DMS53 treated with DMSO at 0.1 percent for 48 hours (cell line): ENCODE measurements around the gene TMEM150B.
A peak's percentile ranks its signal among the peaks of the same experiment; 100 is the strongest.

Source experiments
- DNase-seq: peaks from one replicate; lab custom pipeline; 2025; ENCODE audit not compliant: unreplicated experiment; lab: John Stamatoyannopoulos, UW

Gene TMEM150B

GRCh38 chr19:55355213-55355821, 30.2 kb upstream of the TMEM150B start:
- no peak for DNase-seq

- no peak for DNase-seq
Measured at GRCh38 chr19:55354698-55355212, 29.6 kb upstream of the TMEM150B start, which contains the start of gene COX6B2. TSS of gene COX6B2 (minus strand) at chr19:55354719. CDS start at chr19:55354521, 198 bp downstream.

DNA sequence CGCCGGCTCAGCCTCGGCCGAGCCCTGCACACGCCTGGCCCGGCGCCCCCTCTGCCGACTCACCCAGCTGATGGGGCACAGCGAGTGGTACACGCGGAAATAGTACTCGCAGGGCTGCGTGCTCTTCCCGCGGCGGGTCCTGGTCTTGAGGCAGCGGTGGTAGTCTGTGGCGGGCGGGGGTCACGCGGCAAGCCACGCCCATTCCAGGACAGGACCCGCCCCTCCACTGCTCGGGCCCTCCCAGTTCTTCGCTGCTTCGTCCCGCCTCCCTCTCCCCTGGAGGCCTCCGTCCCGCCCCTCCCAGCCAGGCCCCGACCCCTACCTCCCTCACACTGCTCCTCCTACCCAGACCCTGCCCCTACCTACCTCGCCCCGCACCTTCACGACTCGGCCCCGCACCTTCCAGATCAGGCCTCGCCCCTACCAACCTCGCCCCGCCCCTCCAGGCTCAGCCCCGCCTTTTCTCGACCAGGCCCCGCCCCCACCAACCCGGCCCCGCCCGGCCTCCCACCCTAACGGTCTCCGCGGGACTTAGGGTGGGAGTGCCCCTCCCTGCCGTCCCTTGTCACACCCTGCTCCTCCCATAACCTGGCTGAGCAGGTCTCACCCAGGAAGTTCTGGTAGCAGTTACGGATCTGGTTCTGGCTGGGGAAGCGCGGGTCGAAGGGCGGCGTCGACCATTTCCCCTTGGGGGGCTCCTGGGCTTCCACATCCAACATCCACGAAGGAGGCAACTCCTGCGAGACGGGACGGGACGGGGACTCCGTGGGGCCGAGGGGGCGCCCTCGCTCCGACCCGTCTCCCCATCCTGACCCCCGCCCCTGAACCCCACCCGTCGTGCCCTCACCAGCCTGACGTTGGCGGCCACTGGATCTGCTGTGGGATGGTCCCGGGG, 28.9 kb upstream of the TMEM150B start:
- no peak for DNase-seq

- no peak for DNase-seq
Measured at GRCh38 chr19:55353356-55353802, 28.2 kb upstream of the TMEM150B start.

GRCh38 chr19:55352549-55353145, 27.5 kb upstream of the TMEM150B start:
- no peak for DNase-seq

DNA sequence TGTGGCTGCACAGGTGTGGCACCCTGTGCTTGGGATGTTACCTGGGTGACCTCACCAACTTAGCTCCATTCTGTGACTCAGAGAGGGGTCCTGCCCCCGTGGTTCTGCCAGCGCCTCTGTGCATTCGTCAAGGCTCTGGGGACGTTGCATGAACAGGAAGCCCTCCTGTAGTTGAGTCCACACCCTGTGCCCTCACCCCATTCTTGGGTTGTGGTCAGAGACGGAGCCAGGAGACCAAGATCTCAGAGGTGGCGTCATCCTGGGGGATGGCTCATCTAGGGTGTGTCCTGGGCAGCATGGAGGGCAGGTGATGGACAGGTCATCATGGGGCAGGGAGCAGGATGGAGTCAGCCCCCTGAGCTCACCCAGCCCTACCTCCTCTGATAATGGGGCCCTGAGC, 26.9 kb upstream of the TMEM150B start:
- no peak for DNase-seq

GRCh38 chr19:55350620-55351315, 25.6 kb upstream of the TMEM150B start:
- DNase-seq, result no peak

GRCh38 chr19:55348317-55349034, 23.3 kb upstream of the TMEM150B start:
- no peak for DNase-seq

DNA sequence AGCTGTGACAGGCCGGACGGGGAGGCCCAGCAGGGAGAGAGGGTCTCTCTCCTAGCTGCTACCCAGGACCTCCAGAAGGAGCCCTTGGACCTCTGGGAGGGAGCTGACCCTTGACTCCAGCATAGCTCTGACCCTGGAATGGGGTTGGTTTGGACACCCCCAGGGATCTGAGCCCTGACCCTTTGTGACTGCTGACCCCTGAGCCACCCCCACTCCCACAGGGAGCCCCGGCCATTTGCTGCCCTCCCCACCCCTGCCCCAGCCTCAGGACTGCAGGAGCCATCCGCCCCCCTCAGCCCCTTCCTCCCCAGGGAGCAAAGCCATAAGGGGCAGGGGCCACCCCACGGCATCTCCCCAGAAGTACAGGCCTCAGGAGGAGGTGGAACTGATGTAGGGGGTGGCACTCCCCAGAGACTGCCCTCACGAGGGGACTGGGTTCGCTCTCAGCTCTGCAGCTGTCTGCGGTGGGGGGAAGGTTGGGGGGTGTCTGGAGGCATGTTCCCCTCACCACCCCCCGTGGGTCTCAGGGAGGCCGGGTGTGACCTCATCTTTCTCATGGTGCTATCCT, 22.4 kb upstream of the TMEM150B start:
- no peak for DNase-seq

- no peak for DNase-seq
Measured at GRCh38 chr19:55346725-55347441, 21.7 kb upstream of the TMEM150B start.

- no peak for DNase-seq
Measured at GRCh38 chr19:55345818-55346724, 20.9 kb upstream of the TMEM150B start.

DNA sequence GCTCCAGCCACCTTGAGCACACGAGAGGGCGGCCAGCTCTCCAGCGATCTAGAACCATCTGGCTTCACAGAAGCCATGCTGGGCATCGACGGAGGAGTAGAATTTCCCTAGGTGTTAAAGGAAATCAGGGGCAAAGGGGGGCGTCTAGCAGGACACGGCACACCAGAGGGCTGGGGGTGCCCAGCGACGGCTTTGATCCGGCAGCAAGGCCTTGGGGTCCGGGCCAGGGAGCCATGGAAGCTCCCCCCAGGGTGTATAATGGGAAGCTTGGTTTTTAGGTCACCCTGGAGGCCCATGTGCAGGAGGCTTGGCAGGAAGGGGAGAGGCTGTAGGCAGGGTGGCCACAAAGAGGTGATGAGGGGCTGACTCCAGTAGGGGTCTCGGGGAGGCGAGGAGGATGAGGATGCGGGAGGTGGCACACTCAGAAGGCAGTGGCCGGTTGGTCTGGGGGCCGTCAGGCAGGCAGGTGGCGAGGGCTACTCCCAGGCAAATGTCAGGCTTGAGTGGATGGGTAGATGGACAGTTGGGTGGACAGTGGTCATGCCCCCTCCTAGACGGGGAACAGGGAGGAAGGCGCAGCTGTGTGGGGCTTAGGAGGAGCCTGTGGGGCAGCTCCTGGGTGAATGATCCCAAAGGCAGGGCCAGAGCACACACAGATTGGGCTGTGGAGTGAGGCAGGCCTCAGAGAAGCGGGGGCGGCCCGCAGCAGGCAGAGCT, 20.1 kb upstream of the TMEM150B start:
- no peak for DNase-seq

DNA sequence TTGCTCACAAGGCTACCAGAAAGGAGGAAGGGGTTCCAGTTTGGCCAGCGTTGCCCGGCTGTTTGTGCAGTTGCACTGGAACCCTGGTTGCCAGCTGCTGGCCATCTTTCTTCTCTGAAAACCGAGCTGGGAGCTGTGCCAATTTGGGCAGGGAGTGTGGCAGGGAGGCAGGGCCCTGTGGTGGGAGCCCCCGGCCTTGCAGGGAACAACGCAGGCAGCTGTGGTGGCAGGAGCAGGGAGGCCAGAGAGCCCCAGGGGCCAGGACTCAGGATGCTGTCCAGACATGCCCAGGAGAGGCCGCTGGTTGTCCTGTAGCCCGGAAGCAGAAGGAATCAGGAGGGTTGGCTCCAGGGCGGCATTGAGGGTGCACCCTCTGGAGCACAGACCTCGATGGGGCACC, 19.3 kb upstream of the TMEM150B start:
- DNase-seq, result no peak

- DNase-seq, result no peak
Measured at GRCh38 chr19:55341595-55342531, 16.7 kb upstream of the TMEM150B start.

GRCh38 chr19:55341171-55341588, 16.0 kb upstream of the TMEM150B start:
- peak; percentile 40 for DNase-seq

- peak; percentile 31 for DNase-seq
Measured at GRCh38 chr19:55340784-55341147, 15.6 kb upstream of the TMEM150B start.
